HepG2 (cell line): ENCODE results near the gene RHAG. TPM values are rescaled to one million over a fixed set of nuclear protein-coding genes. Genes with fewer than 3 reads are reported as not detected.

Experiments
- HNRNPLL ChIP-seq: fragments of 200-400 bp; formaldehyde crosslinking; IDR thresholded peaks from 2 replicates; pipeline ENCODE4 v1.6.1; 2017; ENCODE audit warnings: mild to moderate bottlenecking, low read depth, low read length; ENCODE audit not compliant: poor library complexity, severe bottlenecking
- KMT2A ChIP-seq: sonication (generic); formaldehyde crosslinking; IDR thresholded peaks from 2 replicates; pipeline ENCODE4 v1.4.0; 2020; ENCODE audit warnings: missing genetic modification reagents
- NR2F1 ChIP-seq, 2 experiments: fragments of 450-650 bp in 1 of 2; formaldehyde crosslinking in 1 of 2; IDR thresholded peaks; 2 replicates each; pipeline versions ENCODE4 v1.5.0 to v1.6.1; 2016 to 2020; ENCODE audit warnings: mild to moderate bottlenecking in 1 of 2, missing compliant biosample characterization in 1 of 2, missing genetic modification reagents in 1 of 2, moderate library complexity in 1 of 2
- PHF21A ChIP-seq: sonication (generic); formaldehyde crosslinking; IDR thresholded peaks from 2 replicates; pipeline ENCODE4 v1.5.0; 2020; ENCODE audit warnings: mild to moderate bottlenecking, missing genetic modification reagents
- RARA ChIP-seq: IDR thresholded peaks from 2 replicates; pipeline ENCODE4 v1.6.1; 2016; ENCODE audit warnings: missing genetic modification reagents, missing compliant biosample characterization
- ZBTB3 ChIP-seq: sonication (generic); formaldehyde crosslinking; IDR thresholded peaks from 2 replicates; pipeline ENCODE4 v1.4.0; 2020; ENCODE audit warnings: low read depth, mild to moderate bottlenecking, moderate library complexity, missing genetic modification reagents, borderline replicate concordance
- ZNF263 ChIP-seq: sonication (generic); formaldehyde crosslinking; IDR thresholded peaks from 2 replicates; pipeline ENCODE4 v1.4.0; 2020; ENCODE audit warnings: missing genetic modification reagents
- polyA plus RNA-seq, 8 experiments: library from polyadenylated mRNA; depleted of rRNA in 3 of 8; stranded (reverse) in 7 of 8; unstranded in 1 of 8; fragments of >200 nt; fragmentation: Illumina TruSeq in 4 of 8; extraction: Trizol in 4 of 8; gene quantifications; 2 replicates each; pipeline versions ENCODE4 v1.2.1 to v1.2.3, GENCODE V29; 2011 to 2016; ENCODE audit warnings: low read depth in 4 of 8, missing spikeins in 1 of 8, mixed read lengths in 1 of 8; ENCODE audit not compliant: insufficient read depth in 1 of 8
- total RNA-seq, 5 experiments: library from RNA; depleted of rRNA; stranded (reverse); fragments of >200 nt; fragmentation: Illumina TruSeq; extraction: Trizol; gene quantifications; 2 replicates each; pipeline ENCODE4 v1.2.3, GENCODE V29; 2016; ENCODE audit warnings: low read depth in 1 of 5
- TF ChIP-seq, protein P1 (sequence below), 2 experiments: IDR thresholded peaks; 2 replicates each; pipeline ENCODE4 v1.6.1; 2011 to 2012; ENCODE audit warnings: low read length in 2 of 2, borderline replicate concordance in 1 of 2, low read depth in 1 of 2, mild to moderate bottlenecking in 1 of 2, moderate library complexity in 1 of 2
- TF ChIP-seq, protein P2 (sequence below): IDR thresholded peaks from 2 replicates; pipeline ENCODE4 v1.6.1; 2016; ENCODE audit warnings: mild to moderate bottlenecking
- TF ChIP-seq, protein P3 (sequence below): IDR thresholded peaks from 2 replicates; pipeline ENCODE4 v1.6.1; 2016
- TF ChIP-seq, protein P4 (sequence below): sonication (generic); formaldehyde crosslinking; IDR thresholded peaks from 2 replicates; pipeline ENCODE4 v1.4.0; 2020; ENCODE audit warnings: missing genetic modification reagents, mild to moderate bottlenecking, borderline replicate concordance

RHAG gene
- total and polyA plus RNA-seq, 2 of the 13 experiments (the other 11 are each of a cell fraction or from before 2014, with no cell fraction given): not detected

DNA sequence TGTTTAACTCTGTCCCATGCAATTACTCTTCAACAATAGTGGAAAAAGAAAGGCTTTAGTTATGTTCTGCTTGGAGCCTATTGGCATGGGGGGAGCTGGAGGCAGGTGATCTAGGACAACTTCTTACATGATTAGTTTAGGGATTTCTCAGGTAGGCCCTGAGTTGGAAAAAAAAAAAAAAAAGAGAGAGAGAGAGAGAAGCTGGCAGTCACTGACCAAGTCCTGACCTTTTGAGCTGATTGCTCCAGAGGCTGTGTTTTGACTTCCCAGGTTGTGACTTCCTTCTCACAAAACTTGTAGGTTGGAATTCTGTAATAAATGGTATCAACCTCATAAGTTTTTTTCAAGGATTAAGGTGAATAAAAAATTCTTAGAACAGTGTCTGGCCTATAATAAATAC, 78.4 kb downstream of the RHAG start (continued):
- TF ChIP-seq, protein P1, sequence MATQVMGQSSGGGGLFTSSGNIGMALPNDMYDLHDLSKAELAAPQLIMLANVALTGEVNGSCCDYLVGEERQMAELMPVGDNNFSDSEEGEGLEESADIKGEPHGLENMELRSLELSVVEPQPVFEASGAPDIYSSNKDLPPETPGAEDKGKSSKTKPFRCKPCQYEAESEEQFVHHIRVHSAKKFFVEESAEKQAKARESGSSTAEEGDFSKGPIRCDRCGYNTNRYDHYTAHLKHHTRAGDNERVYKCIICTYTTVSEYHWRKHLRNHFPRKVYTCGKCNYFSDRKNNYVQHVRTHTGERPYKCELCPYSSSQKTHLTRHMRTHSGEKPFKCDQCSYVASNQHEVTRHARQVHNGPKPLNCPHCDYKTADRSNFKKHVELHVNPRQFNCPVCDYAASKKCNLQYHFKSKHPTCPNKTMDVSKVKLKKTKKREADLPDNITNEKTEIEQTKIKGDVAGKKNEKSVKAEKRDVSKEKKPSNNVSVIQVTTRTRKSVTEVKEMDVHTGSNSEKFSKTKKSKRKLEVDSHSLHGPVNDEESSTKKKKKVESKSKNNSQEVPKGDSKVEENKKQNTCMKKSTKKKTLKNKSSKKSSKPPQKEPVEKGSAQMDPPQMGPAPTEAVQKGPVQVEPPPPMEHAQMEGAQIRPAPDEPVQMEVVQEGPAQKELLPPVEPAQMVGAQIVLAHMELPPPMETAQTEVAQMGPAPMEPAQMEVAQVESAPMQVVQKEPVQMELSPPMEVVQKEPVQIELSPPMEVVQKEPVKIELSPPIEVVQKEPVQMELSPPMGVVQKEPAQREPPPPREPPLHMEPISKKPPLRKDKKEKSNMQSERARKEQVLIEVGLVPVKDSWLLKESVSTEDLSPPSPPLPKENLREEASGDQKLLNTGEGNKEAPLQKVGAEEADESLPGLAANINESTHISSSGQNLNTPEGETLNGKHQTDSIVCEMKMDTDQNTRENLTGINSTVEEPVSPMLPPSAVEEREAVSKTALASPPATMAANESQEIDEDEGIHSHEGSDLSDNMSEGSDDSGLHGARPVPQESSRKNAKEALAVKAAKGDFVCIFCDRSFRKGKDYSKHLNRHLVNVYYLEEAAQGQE (IDR thresholded peaks at IDR 0.05; ENCODE audit: borderline replicate concordance in 1 of 2, low read depth in 1 of 2, low read length in 2 of 2): 0 out of 4 replicates have a peak, but pooled peaks of 1 of the 2 experiments have one; percentile 41
- TF ChIP-seq, protein P2, sequence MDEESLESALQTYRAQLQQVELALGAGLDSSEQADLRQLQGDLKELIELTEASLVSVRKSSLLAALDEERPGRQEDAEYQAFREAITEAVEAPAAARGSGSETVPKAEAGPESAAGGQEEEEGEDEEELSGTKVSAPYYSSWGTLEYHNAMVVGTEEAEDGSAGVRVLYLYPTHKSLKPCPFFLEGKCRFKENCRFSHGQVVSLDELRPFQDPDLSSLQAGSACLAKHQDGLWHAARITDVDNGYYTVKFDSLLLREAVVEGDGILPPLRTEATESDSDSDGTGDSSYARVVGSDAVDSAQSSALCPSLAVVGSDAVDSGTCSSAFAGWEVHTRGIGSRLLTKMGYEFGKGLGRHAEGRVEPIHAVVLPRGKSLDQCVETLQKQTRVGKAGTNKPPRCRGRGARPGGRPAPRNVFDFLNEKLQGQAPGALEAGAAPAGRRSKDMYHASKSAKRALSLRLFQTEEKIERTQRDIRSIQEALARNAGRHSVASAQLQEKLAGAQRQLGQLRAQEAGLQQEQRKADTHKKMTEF (CRISPR knock-in tag): no peak
- TF ChIP-seq RARA (CRISPR knock-in tag) (peak; percentile 46; the same call in 1 of the 2 replicates), HNRNPLL (no peak), ZNF263 (CRISPR knock-in tag) (no peak), KMT2A (CRISPR knock-in tag) (no peak), ZBTB3 (no peak), NR2F1 (CRISPR knock-in tag; IDR thresholded peaks at IDR 0.05) (peak in 1 of 2 experiments; percentile 35; a peak in 1 of 4 replicates), PHF21A (CRISPR knock-in tag) (no peak)
- TF ChIP-seq, protein P3, sequence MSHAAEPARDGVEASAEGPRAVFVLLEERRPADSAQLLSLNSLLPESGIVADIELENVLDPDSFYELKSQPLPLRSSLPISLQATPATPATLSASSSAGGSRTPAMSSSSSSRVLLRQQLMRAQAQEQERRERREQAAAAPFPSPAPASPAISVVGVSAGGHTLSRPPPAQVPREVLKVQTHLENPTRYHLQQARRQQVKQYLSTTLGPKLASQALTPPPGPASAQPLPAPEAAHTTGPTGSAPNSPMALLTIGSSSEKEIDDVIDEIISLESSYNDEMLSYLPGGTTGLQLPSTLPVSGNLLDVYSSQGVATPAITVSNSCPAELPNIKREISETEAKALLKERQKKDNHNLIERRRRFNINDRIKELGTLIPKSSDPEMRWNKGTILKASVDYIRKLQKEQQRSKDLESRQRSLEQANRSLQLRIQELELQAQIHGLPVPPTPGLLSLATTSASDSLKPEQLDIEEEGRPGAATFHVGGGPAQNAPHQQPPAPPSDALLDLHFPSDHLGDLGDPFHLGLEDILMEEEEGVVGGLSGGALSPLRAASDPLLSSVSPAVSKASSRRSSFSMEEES (CRISPR knock-in tag): no peak
- TF ChIP-seq, protein P4, sequence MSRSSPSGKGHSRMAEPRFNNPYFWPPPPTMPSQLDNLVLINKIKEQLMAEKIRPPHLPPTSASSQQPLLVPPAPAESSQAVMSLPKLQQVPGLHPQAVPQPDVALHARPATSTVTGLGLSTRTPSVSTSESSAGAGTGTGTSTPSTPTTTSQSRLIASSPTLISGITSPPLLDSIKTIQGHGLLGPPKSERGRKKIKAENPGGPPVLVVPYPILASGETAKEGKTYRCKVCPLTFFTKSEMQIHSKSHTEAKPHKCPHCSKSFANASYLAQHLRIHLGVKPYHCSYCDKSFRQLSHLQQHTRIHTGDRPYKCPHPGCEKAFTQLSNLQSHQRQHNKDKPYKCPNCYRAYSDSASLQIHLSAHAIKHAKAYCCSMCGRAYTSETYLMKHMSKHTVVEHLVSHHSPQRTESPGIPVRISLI (CRISPR knock-in tag): peak; percentile 81
